DMS114 treated with DMSO at 0.1 percent for 48 hours (cell line): ENCODE results near the gene SPDYE9.
"Not testable (repeated sequence)": the region's sequence is repeated elsewhere in the genome, so short reads cannot be mapped to it uniquely, and the experiment has no call there.

Experiments
- DNase-seq: peaks from one replicate; lab custom pipeline; 2025; ENCODE audit not compliant: unreplicated experiment; lab: John Stamatoyannopoulos, UW

SPDYE9 gene, protein sequence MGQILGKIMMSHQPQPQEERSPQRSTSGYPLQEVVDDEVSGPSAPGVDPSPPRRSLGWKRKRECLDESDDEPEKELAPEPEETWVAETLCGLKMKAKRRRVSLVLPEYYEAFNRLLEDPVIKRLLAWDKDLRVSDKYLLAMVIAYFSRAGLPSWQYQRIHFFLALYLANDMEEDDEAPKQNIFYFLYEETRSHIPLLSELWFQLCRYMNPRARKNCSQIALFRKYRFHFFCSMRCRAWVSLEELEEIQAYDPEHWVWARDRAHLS

DNA sequence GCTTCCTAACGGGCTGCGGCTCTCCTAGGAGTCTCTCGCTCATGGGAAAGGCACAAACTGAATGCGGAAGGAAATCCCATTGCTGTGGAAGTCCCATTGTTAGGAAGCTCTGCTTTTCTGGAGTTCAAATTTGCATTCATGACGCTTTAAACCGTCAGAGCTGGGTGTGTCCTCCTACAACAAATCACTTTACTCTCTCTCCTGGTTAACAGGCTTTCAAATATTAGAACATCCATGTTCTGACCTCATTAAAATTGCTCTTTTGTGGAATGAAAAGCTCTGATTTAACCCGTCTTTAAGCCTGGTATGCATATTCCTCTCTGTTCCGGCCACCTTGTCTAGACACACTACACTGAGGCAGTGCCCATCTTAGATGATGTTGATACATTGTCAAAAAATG, at the start of gene SPDYE9:
Gene SPDYE9 (minus strand): TSS at position 101 of the 400 bp plus-strand sequence. CDS start 1,800 bp downstream, outside the sequence.
- not testable (repeated sequence) for DNase-seq

DNA sequence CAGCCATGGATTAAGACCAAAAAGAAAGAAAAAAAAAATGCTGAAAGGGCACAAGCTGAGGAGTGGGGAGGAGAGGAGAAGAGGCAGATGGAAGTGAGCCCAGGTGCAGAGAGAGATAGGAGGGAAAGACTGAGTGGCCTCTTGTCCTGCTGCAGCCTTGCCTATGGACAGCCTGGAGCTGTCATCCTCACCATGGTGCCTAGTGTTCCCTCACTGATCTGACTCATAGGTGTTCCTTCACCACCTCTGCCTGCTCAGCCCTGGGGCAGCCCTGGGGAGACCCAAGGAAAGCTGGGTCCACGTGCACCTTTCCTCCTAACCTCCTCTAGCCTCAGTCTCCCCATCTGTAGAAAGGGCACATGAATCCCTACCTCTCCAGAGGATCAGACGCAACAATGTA, 49.0 kb upstream of the SPDYE9 start:
- not testable (repeated sequence) for DNase-seq

DNA sequence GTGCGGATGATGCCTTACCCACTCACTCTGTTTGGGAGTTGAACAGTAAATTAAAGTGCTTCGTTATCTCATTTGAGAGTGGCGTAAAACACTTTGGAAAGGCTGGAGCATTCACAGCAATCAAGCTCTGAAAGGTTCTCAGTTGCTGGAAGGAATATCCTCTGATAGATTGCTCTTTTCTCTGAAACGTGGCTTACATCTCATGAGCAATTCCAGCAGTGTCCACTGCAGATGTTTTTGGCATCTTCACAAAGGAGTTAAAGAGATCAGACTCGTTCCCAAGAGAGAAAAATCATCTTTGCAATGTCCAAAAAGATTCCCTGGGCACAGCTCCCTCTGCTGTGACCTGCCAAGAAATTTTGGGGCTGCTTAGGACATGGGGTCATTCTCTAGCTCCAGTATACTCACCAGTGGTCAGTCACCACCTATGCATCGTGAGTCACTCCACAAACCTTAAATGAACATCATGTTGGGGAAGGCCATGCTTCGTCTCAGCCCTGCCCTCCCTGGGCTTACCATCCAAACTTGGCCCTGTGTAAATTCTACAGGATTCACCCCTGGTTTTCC, 46.9 kb upstream of the SPDYE9 start:
- not testable (repeated sequence) for DNase-seq

DNA sequence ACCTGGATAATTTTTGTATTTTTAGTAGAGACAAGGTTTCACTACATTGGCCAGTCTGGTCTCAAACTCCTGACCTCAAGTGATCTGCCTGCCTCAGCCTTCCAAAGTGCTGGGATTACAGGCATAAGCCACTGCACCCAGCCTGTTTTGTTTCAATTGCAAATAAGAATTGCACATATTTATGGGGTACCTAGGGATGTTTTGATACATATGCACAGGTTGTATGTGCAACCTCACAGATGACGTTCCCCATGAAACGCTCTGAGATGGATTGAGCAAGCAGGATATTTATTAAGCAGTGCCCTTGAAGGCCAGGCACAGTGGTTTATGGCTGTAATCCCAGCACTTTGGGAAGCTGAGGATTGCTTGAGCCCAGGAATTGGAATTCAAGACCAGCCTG, 44.8 kb upstream of the SPDYE9 start:
- DNase-seq, result not testable (repeated sequence)

DNA sequence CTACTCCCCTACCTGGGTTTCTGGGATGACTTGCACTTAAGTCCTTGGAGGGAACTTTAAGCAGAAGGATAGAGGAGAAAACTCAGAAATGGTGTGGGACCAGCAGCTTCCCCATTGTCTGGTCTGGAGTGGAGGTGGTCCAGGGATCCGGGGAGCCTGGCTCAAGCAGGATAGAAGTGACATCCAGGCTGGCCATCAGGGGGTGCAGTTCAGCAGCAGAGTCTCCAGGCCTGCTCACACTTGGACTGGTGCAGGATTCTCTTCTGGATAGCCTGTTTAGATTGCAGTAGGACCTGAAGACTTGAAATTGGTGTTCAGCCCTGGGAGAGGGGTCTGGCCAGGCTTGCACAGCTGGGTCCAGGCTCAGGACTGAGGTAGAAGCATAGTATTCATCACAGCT, 38.3 kb upstream of the SPDYE9 start:
- not testable (repeated sequence) for DNase-seq

DNA sequence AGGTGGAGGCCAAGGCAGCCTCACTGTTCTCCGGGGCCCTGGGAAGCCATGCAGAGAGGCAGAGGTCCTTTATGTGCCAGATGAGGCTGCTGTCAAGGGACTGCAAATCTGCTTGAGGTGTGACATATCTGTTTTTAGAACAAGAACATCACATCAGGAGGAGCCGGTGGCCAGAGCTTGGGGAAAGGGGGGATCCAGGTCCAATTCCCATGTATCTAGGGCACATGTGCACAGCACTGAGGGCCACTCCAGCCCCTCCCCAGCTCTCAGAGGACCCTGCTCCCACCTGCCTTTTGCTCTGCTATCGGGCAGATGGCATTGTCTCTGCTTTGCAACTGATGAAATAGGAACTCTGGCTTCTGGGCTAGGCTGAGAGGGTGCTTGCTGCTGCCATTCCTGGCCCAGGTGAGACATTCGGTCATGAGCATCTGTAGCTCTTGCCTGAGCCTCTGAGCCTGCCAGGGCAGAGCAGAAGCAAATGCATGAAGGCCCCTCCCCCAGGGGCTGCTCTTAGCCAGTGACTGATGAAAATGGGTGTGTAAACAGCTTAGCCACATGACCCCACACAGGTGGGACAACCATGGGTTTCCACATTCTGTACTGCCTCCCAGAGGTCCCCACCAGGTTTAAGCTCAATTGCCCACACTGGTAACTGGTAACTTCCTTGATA, 37.1 kb upstream of the SPDYE9 start:
- not testable (repeated sequence) for DNase-seq

DNA sequence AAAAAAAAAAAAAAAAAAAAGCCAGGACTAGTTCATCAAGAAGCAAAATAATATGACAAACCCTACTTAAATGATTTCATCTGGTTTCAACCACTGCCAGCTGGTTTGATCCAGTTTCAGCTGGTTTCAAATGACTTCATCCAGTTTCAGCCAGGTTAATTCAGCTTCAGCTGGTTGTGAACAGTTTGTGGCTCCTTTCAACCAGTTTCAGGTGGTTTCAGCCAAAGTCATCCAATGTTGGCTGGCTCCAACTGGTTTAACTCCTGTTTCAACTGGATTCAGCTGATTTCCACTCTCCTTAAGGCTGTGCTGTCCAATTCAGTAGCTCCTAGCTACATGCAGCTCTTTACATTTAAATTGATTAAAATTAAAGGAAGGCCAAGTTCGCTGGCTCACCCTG, 32.3 kb upstream of the SPDYE9 start:
- not testable (repeated sequence) for DNase-seq

DNA sequence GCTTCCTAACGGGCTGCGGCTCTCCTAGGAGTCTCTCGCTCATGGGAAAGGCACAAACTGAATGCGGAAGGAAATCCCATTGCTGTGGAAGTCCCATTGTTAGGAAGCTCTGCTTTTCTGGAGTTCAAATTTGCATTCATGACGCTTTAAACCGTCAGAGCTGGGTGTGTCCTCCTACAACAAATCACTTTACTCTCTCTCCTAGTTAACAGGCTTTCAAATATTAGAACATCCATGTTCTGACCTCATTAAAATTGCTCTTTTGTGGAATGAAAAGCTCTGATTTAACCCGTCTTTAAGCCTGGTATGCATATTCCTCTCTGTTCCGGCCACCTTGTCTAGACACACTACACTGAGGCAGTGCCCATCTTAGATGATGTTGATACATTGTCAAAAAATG, 28.0 kb downstream of the SPDYE9 start, which contains the start of gene SPDYE11:
Gene SPDYE11 (minus strand): TSS at position 101 of the 400 bp plus-strand sequence. CDS start 1,800 bp downstream, outside the sequence.
- DNase-seq, result not testable (repeated sequence)

DNA sequence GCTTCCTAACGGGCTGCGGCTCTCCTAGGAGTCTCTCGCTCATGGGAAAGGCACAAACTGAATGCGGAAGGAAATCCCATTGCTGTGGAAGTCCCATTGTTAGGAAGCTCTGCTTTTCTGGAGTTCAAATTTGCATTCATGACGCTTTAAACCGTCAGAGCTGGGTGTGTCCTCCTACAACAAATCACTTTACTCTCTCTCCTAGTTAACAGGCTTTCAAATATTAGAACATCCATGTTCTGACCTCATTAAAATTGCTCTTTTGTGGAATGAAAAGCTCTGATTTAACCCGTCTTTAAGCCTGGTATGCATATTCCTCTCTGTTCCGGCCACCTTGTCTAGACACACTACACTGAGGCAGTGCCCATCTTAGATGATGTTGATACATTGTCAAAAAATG, 56.2 kb downstream of the SPDYE9 start, which contains the start of gene SPDYE8:
Gene SPDYE8 (minus strand): TSS at position 101 of the 400 bp plus-strand sequence. CDS start 1,800 bp downstream, outside the sequence.
- DNase-seq, result not testable (repeated sequence)
